Uterus (tissue), 2 donors: ENCODE data around the gene CA6.

Source experiments
- CTCF ChIP-seq, 4 experiments: fragments of 200-600 bp in 2 of 4; fragments of 450-650 bp in 2 of 4; sonication (generic) in 2 of 4; IDR thresholded peaks; one replicate each; pipeline ENCODE4 v1.5.1; 2016 to 2019; ENCODE audit warnings: antibody characterized with exemption in 4 of 4, mild to moderate bottlenecking in 2 of 4, moderate library complexity in 1 of 4
- POLR2A ChIP-seq, 2 donors: fragments of 450-650 bp; IDR thresholded peaks; one replicate each; pipeline ENCODE4 v1.6.1; 2016; ENCODE audit warnings: antibody characterized with exemption in 2 of 2, mild to moderate bottlenecking in 1 of 2, moderate library complexity in 1 of 2

DNA sequence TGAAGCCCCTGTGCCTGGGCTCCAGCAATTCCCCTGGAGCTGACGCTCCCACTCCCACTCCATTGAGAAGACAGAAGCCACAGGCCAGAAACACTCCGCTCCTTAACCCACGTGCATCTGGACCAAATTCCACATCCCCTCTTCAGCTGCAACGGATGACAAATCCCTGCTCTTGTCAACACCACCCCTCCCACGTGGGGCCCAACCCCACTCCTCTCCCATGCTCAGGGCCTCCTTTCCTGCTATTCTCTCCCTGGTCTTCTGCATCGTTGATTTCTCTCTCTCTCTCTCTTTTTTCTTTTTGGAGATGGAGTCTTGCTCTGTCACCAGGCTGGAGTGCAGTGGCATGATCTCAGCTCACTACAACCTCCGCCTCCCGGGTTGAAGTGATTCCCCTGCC, 18.3 kb downstream of the CA6 start:
- TF ChIP-seq CTCF (IDR thresholded peaks at IDR 0.05) (no peak), POLR2A (IDR thresholded peaks at IDR 0.05) (no peak)
